HEK293 (cell line): ENCODE results near the gene ALDH18A1.
A peak's percentile ranks its signal among the peaks of the same experiment; 100 is the strongest.

Source experiments
- CTCF ChIA-PET: fragments of 350-600 bp; formaldehyde crosslinking; extraction: SDS; loops from one replicate; lab custom pipeline; 2021; ENCODE audit warnings: antibody characterized with exemption; lab: Yijun Ruan, JAX
- POLR2A ChIA-PET: fragments of 300-600 bp; formaldehyde crosslinking; extraction: SDS; loops from one replicate; lab custom pipeline; 2020; ENCODE audit warnings: antibody characterized with exemption, inconsistent platforms; lab: Yijun Ruan, JAX
- H3K27ac ChIP-seq: fragments of 200-500 bp; sonication (Bioruptor generic); 2 replicates; pipeline ENCODE4 v1.5.1; 2014; ENCODE audit warnings: low read depth, low read length, control low read depth, inconsistent platforms; ENCODE audit errors: extremely low read depth
- H3K36me3 ChIP-seq, 2 experiments: fragments of 200-500 bp in 1 of 2; sonication (Bioruptor generic) in 1 of 2; 1 replicate in 1 of 2; 2 replicates in 1 of 2; pipeline ENCODE4 v1.5.1; 2014 to 2017; ENCODE audit warnings: inconsistent platforms in 2 of 2, low read length in 2 of 2; ENCODE audit not compliant: control insufficient read depth in 2 of 2, insufficient read depth in 1 of 2
- H3K4me1 ChIP-seq: fragments of 200-500 bp; sonication (Bioruptor generic); 2 replicates; pipeline ENCODE4 v1.5.1; 2014; ENCODE audit warnings: mild to moderate bottlenecking, low read length, inconsistent platforms; ENCODE audit not compliant: control insufficient read depth, insufficient read depth
- H3K4me3 ChIP-seq: 2 replicates; pipeline ENCODE4 v1.5.1; 2011; ENCODE audit warnings: low read depth, mild to moderate bottlenecking, control low read depth, low read length, moderate library complexity
- H3K9me3 ChIP-seq: fragments of 200-500 bp; sonication (Bioruptor generic); 2 replicates; pipeline ENCODE4 v1.5.1; 2014; ENCODE audit warnings: low read depth, low read length, inconsistent platforms; ENCODE audit not compliant: control insufficient read depth, insufficient read depth
- IKZF3 ChIP-seq: fragments of 450-650 bp; IDR thresholded peaks from 2 replicates; pipeline ENCODE4 v1.5.0; 2018; ENCODE audit warnings: missing biosample characterization, mild to moderate bottlenecking, missing genetic modification characterization, moderate library complexity
- KLF8 ChIP-seq: fragments of 450-650 bp; formaldehyde crosslinking; IDR thresholded peaks from 2 replicates; pipeline ENCODE4 v1.5.1; 2016; ENCODE audit warnings: missing biosample characterization, missing genetic modification characterization
- SALL2 ChIP-seq: fragments of 450-650 bp; formaldehyde crosslinking; IDR thresholded peaks from 2 replicates; pipeline ENCODE4 v1.5.0; 2017; ENCODE audit warnings: missing biosample characterization, mild to moderate bottlenecking, missing genetic modification characterization, borderline replicate concordance
- SP7 ChIP-seq: fragments of 450-650 bp; formaldehyde crosslinking; IDR thresholded peaks from 2 replicates; pipeline ENCODE4 v1.5.1; 2016; ENCODE audit warnings: missing biosample characterization, missing genetic modification characterization
- TRIM28 ChIP-seq: IDR thresholded peaks from 2 replicates; pipeline ENCODE4 v1.6.1; 2011; ENCODE audit warnings: low read length, control low read depth, borderline replicate concordance
- ZBTB21 ChIP-seq: fragments of 450-650 bp; formaldehyde crosslinking; IDR thresholded peaks from 2 replicates; pipeline ENCODE4 v1.5.1; 2017; ENCODE audit warnings: missing biosample characterization, missing genetic modification characterization
- ZEB2 ChIP-seq: fragments of 450-650 bp; formaldehyde crosslinking; IDR thresholded peaks from 2 replicates; pipeline ENCODE4 v1.5.1; 2016; ENCODE audit warnings: missing biosample characterization, missing genetic modification characterization
- ZFP69B ChIP-seq: fragments of 450-650 bp; formaldehyde crosslinking; IDR thresholded peaks from 2 replicates; pipeline ENCODE4 v1.5.1; 2016; ENCODE audit warnings: missing biosample characterization, missing genetic modification characterization
- ZNF138 ChIP-seq: fragments of 450-650 bp; formaldehyde crosslinking; IDR thresholded peaks from 2 replicates; pipeline ENCODE4 v1.5.1; 2016; ENCODE audit warnings: missing biosample characterization, missing genetic modification characterization, borderline replicate concordance
- ZNF184 ChIP-seq: fragments of 450-650 bp; IDR thresholded peaks from 2 replicates; pipeline ENCODE4 v1.5.1; 2018; ENCODE audit warnings: missing biosample characterization, mild to moderate bottlenecking, missing genetic modification characterization
- ZNF211 ChIP-seq: fragments of 450-650 bp; formaldehyde crosslinking; IDR thresholded peaks from 2 replicates; pipeline ENCODE4 v1.5.1; 2016; ENCODE audit warnings: low read depth, missing biosample characterization, missing genetic modification characterization
- ZNF324 ChIP-seq: fragments of 450-650 bp; formaldehyde crosslinking; IDR thresholded peaks from 2 replicates; pipeline ENCODE4 v1.5.1; 2016; ENCODE audit warnings: missing biosample characterization, missing genetic modification characterization
- ZNF366 ChIP-seq: fragments of 450-650 bp; formaldehyde crosslinking; conservative IDR thresholded peaks from 2 replicates; pipeline ENCODE4 v1.5.1; 2016; ENCODE audit warnings: missing biosample characterization, missing genetic modification characterization
- ZNF391 ChIP-seq: fragments of 450-650 bp; formaldehyde crosslinking; IDR thresholded peaks from 2 replicates; pipeline ENCODE4 v1.5.1; 2016; ENCODE audit warnings: low read depth, missing biosample characterization, missing genetic modification characterization, borderline replicate concordance
- ZNF529 ChIP-seq: fragments of 450-650 bp; formaldehyde crosslinking; IDR thresholded peaks from 2 replicates; pipeline ENCODE4 v1.5.1; 2017; ENCODE audit warnings: missing genetic modification characterization, missing biosample characterization; ENCODE audit not compliant: insufficient replicate concordance
- ZNF596 ChIP-seq: fragments of 450-650 bp; IDR thresholded peaks from 2 replicates; pipeline ENCODE4 v1.5.0; 2018; ENCODE audit warnings: missing biosample characterization, mild to moderate bottlenecking, missing genetic modification characterization, moderate library complexity
- ZNF843 ChIP-seq: fragments of 450-650 bp; formaldehyde crosslinking; IDR thresholded peaks from 2 replicates; pipeline ENCODE4 v1.5.1; 2016; ENCODE audit warnings: missing biosample characterization, missing genetic modification characterization
- TF ChIP-seq, protein P1 (sequence below): fragments of 450-650 bp; formaldehyde crosslinking; IDR thresholded peaks from 2 replicates; pipeline ENCODE4 v1.5.1; 2016; ENCODE audit warnings: missing biosample characterization, missing genetic modification characterization, low read depth
- TF ChIP-seq, protein P2 (sequence below): fragments of 450-650 bp; formaldehyde crosslinking; optimal IDR thresholded peaks from 2 replicates; pipeline ENCODE3; 2016; ENCODE audit warnings: missing biosample characterization, mild to moderate bottlenecking, missing genetic modification characterization
- TF ChIP-seq, protein P3 (sequence below): fragments of 450-650 bp; formaldehyde crosslinking; IDR thresholded peaks from 2 replicates; pipeline ENCODE4 v1.5.1; 2016; ENCODE audit warnings: missing biosample characterization, missing genetic modification characterization
- TF ChIP-seq, protein P4 (sequence below): fragments of 450-650 bp; formaldehyde crosslinking; IDR thresholded peaks from 2 replicates; pipeline ENCODE4 v1.5.1; 2017; ENCODE audit warnings: missing biosample characterization, missing genetic modification characterization
- TF ChIP-seq, protein P5 (sequence below): sonication (generic); formaldehyde crosslinking; IDR thresholded peaks from 2 replicates; pipeline ENCODE4 v1.8.1; 2022; ENCODE audit warnings: mild to moderate bottlenecking, moderate library complexity, missing genetic modification reagents
- TF ChIP-seq, protein P6 (sequence below): fragments of 450-650 bp; formaldehyde crosslinking; IDR thresholded peaks from 2 replicates; pipeline ENCODE4 v1.5.1; 2016; ENCODE audit warnings: missing biosample characterization, missing genetic modification characterization

ALDH18A1 gene

DNA sequence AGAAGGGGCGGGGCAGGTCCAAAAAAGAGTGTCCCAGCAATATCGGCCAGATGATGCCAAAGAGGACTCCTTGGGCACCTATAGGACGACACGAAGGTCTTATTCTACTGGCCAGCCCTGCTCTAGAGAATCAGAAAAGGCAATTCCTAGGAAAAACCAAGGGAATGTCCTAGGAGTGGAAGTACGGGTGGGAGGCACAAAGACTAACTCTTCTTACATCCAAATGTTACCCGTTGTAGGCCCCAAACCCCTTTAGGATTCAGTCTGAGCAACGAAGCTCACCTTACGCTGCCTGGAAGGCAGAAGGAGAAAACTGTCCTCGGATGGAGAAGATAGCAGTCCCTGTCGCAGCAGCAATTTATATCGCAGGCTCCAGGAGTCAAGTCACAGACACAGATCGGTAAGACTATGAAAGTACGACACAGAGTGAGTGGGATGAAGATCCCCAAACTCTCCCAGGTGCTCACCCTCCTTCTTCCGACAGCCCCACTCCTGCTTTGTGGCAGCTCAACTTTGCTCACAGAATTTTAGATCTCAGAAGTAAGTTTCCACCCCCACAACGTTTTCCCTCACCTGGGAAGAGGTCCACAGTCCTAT is 36.7 kb upstream of the ALDH18A1 start (continued):
- peak; percentile 9; the same call in 1 of the 2 replicates for TF ChIP-seq IKZF3 (tag by site-specific recombination)
- TF ChIP-seq, protein P1, sequence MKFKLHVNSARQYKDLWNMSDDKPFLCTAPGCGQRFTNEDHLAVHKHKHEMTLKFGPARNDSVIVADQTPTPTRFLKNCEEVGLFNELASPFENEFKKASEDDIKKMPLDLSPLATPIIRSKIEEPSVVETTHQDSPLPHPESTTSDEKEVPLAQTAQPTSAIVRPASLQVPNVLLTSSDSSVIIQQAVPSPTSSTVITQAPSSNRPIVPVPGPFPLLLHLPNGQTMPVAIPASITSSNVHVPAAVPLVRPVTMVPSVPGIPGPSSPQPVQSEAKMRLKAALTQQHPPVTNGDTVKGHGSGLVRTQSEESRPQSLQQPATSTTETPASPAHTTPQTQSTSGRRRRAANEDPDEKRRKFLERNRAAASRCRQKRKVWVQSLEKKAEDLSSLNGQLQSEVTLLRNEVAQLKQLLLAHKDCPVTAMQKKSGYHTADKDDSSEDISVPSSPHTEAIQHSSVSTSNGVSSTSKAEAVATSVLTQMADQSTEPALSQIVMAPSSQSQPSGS (tag by site-specific recombination) = no peak
- TF ChIP-seq ZFP69B = no peak
- TF ChIP-seq, protein P2, sequence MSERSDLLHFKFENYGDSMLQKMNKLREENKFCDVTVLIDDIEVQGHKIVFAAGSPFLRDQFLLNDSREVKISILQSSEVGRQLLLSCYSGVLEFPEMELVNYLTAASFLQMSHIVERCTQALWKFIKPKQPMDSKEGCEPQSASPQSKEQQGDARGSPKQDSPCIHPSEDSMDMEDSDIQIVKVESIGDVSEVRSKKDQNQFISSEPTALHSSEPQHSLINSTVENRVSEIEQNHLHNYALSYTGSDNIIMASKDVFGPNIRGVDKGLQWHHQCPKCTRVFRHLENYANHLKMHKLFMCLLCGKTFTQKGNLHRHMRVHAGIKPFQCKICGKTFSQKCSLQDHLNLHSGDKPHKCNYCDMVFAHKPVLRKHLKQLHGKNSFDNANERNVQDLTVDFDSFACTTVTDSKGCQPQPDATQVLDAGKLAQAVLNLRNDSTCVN (tag by site-specific recombination) = no peak
- TF ChIP-seq TRIM28 = no peak

DNA sequence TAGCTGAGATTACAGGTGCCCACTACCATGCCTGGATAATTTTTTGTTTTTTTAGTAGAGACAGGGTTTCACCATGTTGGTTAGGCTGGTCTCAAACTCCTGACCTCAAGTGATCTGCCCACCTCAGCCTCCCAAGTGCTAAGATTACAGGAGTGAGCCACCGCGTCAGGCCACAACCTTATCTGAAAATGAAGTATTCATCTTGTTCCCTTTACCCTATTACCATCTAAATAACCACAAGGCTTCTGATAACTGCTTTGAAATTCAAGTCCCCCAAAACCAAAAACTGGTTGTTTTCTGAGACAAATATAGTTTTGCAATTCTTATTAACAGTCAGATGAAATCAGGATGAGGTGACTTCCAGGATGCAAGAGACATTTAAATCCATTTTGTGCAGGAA is 34.8 kb upstream of the ALDH18A1 start:
- CTCF ChIA-PET = interaction anchor here (1.0 to 7.5 kb wide), 2 partner anchors 151 to 174 kb away, joined by 3 to 220 read pairs; no protein-coding TSS in a partner anchor
- H3K36me3 ChIP-seq = peaks cover 50 to 52% of the 10 kb centered on the region in 2 experiments
- H3K4me3 ChIP-seq = no peak overlapping the region
- H3K9me3 ChIP-seq = no peaks in the 10 kb centered on the region
- TF ChIP-seq SALL2 (no peak), KLF8 (tag by site-specific recombination) (no peak), SP7 (tag by site-specific recombination) (no peak), ZBTB21 (no peak), ZNF184 (no peak), ZNF138 (no peak), ZNF324 (tag by site-specific recombination) (no peak), ZNF529 (tag by site-specific recombination) (no peak), ZNF366 (tag by site-specific recombination) (no peak), ZNF843 (no peak), ZNF596 (tag by site-specific recombination) (no peak), ZEB2 (tag by site-specific recombination) (no peak), ZNF211 (no peak), ZNF391 (no peak)
- TF ChIP-seq, protein P3, sequence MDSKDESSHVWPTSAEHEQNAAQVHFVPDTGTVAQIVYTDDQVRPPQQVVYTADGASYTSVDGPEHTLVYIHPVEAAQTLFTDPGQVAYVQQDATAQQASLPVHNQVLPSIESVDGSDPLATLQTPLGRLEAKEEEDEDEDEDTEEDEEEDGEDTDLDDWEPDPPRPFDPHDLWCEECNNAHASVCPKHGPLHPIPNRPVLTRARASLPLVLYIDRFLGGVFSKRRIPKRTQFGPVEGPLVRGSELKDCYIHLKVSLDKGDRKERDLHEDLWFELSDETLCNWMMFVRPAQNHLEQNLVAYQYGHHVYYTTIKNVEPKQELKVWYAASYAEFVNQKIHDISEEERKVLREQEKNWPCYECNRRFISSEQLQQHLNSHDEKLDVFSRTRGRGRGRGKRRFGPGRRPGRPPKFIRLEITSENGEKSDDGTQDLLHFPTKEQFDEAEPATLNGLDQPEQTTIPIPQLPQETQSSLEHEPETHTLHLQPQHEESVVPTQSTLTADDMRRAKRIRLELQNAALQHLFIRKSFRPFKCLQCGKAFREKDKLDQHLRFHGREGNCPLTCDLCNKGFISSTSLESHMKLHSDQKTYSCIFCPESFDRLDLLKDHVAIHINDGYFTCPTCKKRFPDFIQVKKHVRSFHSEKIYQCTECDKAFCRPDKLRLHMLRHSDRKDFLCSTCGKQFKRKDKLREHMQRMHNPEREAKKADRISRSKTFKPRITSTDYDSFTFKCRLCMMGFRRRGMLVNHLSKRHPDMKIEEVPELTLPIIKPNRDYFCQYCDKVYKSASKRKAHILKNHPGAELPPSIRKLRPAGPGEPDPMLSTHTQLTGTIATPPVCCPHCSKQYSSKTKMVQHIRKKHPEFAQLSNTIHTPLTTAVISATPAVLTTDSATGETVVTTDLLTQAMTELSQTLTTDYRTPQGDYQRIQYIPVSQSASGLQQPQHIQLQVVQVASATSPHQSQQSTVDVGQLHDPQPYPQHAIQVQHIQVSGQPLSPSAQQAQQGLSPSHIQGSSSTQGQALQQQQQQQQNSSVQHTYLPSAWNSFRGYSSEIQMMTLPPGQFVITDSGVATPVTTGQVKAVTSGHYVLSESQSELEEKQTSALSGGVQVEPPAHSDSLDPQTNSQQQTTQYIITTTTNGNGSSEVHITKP (tag by site-specific recombination) = no peak
- TF ChIP-seq, protein P4, sequence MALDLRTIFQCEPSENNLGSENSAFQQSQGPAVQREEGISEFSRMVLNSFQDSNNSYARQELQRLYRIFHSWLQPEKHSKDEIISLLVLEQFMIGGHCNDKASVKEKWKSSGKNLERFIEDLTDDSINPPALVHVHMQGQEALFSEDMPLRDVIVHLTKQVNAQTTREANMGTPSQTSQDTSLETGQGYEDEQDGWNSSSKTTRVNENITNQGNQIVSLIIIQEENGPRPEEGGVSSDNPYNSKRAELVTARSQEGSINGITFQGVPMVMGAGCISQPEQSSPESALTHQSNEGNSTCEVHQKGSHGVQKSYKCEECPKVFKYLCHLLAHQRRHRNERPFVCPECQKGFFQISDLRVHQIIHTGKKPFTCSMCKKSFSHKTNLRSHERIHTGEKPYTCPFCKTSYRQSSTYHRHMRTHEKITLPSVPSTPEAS (tag by site-specific recombination) = no peak
- TF ChIP-seq, protein P5, sequence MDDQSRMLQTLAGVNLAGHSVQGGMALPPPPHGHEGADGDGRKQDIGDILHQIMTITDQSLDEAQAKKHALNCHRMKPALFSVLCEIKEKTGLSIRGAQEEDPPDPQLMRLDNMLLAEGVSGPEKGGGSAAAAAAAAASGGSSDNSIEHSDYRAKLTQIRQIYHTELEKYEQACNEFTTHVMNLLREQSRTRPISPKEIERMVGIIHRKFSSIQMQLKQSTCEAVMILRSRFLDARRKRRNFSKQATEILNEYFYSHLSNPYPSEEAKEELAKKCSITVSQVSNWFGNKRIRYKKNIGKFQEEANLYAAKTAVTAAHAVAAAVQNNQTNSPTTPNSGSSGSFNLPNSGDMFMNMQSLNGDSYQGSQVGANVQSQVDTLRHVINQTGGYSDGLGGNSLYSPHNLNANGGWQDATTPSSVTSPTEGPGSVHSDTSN (CRISPR knock-in tag) = no peak
- TF ChIP-seq, protein P6, sequence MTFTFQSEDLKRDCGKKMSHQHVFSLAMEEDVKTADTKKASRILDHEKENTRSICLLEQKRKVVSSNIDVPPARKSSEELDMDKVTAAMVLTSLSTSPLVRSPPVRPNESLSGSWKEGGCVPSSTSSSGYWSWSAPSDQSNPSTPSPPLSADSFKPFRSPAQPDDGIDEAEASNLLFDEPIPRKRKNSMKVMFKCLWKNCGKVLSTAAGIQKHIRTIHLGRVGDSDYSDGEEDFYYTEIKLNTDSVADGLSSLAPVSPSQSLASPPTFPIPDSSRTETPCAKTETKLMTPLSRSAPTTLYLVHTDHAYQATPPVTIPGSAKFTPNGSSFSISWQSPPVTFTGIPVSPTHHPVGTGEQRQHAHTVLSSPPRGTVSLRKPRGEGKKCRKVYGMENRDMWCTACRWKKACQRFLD (tag by site-specific recombination) = no peak
- TF ChIP-seq, all 188 proteins: peak for 0
- no peak overlapping the region for H3K27ac ChIP-seq
- H3K4me1 ChIP-seq = peaks cover 5% of the 10 kb centered on the region; the same call in 1 of the 2 replicates
- POLR2A ChIA-PET = no interaction called here
